Mucosa of gallbladder (tissue), 1 donor: ENCODE results near the gene COA7. TPM values are rescaled to one million over a fixed set of nuclear protein-coding genes. Genes with fewer than 3 reads are reported as not detected.
"Not testable (repeated sequence)": the region's sequence is repeated elsewhere in the genome, so short reads cannot be mapped to it uniquely, and the experiment has no call there.

Source experiments
- DNase-seq: peaks from one replicate; pipeline ENCODE4 v3.0.0-alpha.2; 2020; ENCODE audit warnings: low spot score
- total RNA-seq: library from RNA; stranded (reverse); gene quantifications from one replicate; pipeline ENCODE4 v1.2.1, GENCODE V29; 2021
- donor health status: DM: no; HTN: no; CAD: no.

Gene COA7
- 13.7 TPM for total RNA-seq

- DNase-seq: peak; percentile 90
These were observed at the start of gene COA7 for GRCh38 chr1:52697795-52698674. Gene COA7, minus strand, starts transcription at chr1:52698347. Its CDS starts 21 bp downstream, at chr1:52698326.

DNA sequence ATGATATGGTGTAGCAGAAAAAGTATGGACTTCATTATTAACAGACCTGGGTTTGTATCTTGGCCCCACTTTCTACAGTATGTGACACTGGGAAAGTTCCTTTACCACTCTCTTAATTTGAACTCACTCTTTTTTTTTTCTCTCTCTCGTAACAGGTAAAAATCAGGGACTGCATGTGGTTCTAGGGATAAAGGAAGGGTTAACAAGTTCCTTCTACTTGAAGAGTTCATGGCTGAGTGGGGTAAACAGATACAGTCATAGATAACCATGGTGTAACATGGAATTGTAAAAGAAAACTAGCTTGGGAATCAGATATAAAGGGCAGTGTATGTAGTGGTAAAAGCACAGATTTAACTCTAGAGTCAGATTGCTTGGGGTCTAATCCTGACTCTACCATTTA, 49.3 kb upstream of the COA7 start:
- DNase-seq: no peak

DNA sequence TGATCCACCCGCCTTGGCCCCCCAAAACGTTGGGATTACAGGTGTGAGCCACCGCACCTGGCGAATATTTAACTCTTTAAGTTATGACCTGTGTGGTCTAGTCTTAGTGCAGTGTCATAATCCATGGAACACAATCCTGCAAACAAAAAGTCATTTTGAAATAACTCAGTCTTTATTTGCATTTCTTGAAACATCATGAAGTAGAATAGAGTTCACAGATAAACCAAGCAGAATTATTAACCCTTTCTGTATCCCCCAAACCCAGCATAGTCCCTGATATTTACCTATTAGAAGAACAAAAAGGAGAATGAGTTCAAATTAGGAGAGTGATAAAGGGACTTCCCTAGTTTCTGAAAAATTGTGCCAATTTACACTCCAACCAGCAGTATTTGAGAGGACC, 48.0 kb upstream of the COA7 start:
- DNase-seq: no peak

DNA sequence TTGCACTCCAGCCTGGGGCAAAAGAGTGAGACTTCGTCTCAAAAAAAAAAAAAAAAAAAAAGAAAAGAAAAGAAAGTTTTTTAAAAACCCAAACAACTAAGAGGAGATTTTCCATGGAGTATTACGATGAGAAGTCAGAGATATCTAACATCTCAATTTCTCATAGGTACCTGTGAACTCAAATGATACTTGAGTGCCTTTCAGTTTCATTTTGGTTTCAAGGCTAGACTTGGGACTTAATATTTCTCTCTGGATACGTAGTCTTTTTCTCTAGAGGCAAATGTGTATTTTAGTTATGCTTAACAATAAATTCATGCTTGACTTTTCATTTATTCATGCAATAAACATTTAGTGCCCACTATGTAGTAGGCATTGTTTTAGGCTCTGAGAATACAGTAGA, 43.1 kb upstream of the COA7 start:
- DNase-seq: no peak

GRCh38 chr1:52739699-52740467, 41.7 kb upstream of the COA7 start:
- DNase-seq: no peak

DNA sequence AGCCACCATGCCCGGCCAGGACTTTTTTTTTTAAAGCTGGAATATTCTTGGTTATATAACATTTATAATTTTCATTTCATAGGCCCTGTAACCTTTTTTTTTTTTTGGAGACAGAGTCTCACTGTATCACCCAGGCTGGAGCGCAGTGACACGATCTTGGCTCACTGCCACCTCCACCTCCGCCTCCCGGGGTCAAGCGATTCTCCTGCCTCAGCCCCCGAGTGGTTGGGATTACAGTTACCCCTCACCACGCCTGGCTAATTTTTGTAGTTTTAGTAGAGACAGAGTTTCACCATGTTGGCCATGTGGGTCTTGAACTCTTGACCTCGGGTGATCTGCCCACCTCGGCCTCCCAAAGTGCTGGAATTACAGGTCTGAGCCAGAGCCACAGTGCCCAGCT, 40.7 kb upstream of the COA7 start:
- no peak for DNase-seq

GRCh38 chr1:52738148-52738547, 40.0 kb upstream of the COA7 start:
- DNase-seq: no peak

GRCh38 chr1:52735371-52735770, 37.2 kb upstream of the COA7 start:
- DNase-seq: not testable (repeated sequence)

DNA sequence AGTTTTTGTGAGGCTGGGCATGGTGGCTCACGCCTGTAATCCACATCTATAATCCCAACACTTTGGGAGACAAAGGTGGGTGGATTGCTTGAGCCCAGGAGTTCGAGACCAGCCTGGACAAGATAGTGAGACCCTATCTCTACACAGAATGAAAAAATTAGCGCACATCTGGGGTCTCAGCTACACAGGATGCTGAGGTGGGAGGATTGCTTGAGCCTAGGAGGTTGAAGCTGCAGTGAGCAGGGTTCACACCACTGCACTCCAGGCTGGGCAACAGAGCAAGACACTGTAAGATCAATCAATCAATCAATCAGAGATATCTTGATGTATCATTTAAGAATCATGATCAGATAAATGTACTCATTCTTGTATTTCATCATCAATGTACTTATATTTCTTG, 35.2 kb upstream of the COA7 start:
- no peak for DNase-seq

- no peak for DNase-seq
These were observed 30.0 kb upstream of the COA7 start for GRCh38 chr1:52727956-52728656.

GRCh38 chr1:52727114-52727586, 29.0 kb upstream of the COA7 start:
- no peak for DNase-seq

GRCh38 chr1:52726265-52727113, 28.3 kb upstream of the COA7 start, which contains the start of gene ZYG11B:
Gene ZYG11B, plus strand, starts transcription at chr1:52726453. Its CDS starts 201 bp downstream, at chr1:52726654.
- DNase-seq: peak; percentile 91

GRCh38 chr1:52725903-52726264, 27.7 kb upstream of the COA7 start:
- DNase-seq: no peak

- DNase-seq: no peak
These were observed 25.1 kb upstream of the COA7 start for GRCh38 chr1:52723260-52723659.

- not testable (repeated sequence) for DNase-seq
These were observed 17.1 kb upstream of the COA7 start for GRCh38 chr1:52715296-52715695.

- DNase-seq: no peak
These were observed 15.4 kb upstream of the COA7 start for GRCh38 chr1:52713590-52713989.

- DNase-seq: no peak
These were observed 10.9 kb upstream of the COA7 start for GRCh38 chr1:52709016-52709415.

DNA sequence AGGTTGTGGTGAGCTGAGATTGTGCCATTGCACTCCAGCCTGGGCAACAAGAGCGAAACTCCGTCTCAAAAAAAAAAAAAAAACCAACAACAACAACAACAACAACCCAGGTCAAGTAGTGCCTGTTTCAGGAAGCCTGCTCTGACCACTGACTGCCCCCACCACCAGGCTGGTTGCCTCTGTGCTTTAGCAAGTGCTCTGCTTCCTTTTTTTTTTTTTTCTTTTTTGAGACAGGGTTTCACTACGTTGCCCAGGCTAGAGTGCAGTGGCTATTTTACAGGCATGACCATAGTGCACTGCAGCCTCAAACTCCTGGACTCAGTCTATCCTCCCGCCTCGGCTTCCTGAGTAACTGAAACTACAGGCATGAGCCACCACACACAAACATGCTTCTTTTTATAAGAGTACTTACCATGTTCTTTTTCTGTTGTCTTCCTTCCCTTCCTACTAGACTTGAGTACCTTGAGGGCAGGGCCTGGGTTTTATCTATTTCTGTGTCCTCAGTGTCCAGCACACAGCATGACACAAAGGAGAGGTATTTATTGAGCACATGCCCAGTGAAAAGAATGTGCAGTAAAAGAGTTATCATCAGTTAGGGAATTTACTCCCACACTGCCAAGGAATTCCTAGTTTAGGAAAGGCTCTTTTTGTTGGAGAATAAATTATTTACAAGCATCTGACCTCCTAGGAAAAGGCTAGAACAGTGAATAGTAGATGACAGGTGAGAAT, 9.9 kb upstream of the COA7 start:
- DNase-seq: no peak

- no peak for DNase-seq
These were observed 9.1 kb upstream of the COA7 start for GRCh38 chr1:52706941-52707926.
